Measurements from ENCODE around the gene RGS17.
"Not testable (repeated sequence)": the region's sequence is repeated elsewhere in the genome, so short reads cannot be mapped to it uniquely, and the experiment has no call there.

Gene RGS17

DNA sequence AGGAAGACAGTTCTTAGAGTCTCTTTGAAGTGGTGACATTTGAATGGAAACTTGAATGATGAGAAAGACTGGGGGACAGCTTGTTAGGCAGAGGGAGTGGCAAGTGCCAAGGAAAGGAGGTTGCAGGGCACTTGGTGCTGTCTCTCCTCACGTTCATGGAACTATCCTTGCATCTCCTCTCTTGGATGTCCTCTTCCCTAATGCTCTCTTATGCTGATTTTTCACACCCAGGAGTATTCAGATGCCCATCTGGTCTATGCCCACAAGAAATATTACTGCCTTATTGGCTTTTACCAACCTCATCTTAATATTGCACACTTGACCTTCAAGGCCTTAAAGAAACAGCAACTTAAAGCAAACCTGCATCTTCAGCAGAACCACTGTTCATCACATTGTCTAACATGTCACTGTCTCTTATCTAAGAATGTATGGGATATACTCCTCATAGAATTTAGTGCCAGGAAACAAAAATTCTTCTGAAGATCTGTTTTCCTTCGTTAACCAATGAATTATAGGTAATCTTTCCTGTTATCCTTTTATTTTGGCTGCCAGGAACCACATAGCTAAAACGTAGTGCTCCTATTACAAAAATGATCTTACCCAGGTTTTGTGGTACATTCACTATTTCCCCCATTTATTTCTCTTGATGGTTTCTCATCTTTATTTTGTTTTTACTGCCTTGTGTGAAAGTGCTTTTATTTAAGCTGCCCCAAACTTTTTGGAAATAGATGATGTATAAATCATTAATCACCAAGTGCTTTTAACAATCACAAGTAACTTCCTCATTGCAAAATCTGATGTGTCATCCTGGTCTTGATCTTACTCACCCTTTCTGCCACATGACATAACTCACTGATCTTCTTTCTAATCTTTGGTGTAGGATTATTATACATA, 12.8 kb downstream of the RGS17 start:
- Histone ChIP-seq H3K9ac (ENCODE audit: low read length) (no peak overlapping the region), H3K9me3 (ENCODE audit: control insufficient read depth, low read length) (no peaks in the 10 kb centered on the region), H3K36me3 (ENCODE audit: control insufficient read depth, insufficient read depth, low read length) (no peaks in the 10 kb centered on the region), H3K27me3 (ENCODE audit: control insufficient read depth, insufficient read depth, low read length) (no peaks in the 10 kb centered on the region), H3K4me1 (ENCODE audit: control insufficient read depth, insufficient read depth, low read length) (no peaks in the 10 kb centered on the region), H3K4me3 (ENCODE audit: low read length) (no peak overlapping the region)

DNA sequence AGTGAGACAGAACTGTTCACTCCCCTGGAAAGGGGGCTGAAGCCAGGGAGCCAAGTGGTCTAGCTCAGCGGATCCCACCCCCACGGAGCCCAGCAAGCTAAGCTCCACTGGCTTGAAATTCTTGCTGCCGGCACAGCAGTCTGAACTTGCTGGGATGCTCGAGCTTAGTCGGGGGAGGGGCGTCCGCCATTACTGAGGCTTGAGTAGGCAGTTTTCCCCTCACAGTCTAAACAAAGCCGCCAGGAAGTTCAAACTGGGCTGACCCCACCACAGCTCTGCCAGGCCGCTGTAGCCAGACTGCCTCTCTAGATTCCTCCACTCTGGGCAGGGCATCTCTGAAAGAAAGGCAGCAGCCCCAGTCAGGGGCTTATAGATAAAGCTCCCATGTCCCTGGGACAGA, 20.0 kb downstream of the RGS17 start:
- H3K9me3 ChIP-seq (ENCODE audit: control insufficient read depth, low read length); H3K9ac ChIP-seq (ENCODE audit: low read length); H3K4me1 ChIP-seq (ENCODE audit: control insufficient read depth, insufficient read depth, low read length): not testable (repeated sequence)

DNA sequence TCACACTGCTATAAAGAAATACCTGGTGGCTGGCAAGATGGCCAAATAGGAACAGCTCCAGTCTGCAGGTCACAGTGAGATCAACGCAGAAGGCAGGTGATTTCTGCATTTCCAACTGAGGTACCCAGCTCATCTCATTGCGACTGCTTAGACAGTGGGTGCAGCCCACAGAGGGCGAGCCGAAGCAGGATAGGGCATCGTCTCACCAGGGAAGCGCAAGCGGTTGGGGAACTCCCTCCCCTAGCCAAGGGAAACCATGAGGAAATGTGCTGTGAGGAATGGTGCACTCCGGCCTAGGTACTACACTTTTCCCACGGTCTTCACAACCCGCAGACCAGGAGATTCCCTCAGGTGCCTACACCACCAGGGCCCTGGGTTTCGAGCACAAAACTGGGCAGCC, 20.5 kb downstream of the RGS17 start:
- not testable (repeated sequence) for H3K27me3 ChIP-seq (ENCODE audit: control insufficient read depth, insufficient read depth, low read length)

More for the DNA sequence above, 20.0 kb downstream of the RGS17 start:
- not testable (repeated sequence) for H3K4me3 ChIP-seq (ENCODE audit: low read length); H3K27me3 ChIP-seq (ENCODE audit: control insufficient read depth, insufficient read depth, low read length); H3K36me3 ChIP-seq (ENCODE audit: control insufficient read depth, insufficient read depth, low read length)

DNA sequence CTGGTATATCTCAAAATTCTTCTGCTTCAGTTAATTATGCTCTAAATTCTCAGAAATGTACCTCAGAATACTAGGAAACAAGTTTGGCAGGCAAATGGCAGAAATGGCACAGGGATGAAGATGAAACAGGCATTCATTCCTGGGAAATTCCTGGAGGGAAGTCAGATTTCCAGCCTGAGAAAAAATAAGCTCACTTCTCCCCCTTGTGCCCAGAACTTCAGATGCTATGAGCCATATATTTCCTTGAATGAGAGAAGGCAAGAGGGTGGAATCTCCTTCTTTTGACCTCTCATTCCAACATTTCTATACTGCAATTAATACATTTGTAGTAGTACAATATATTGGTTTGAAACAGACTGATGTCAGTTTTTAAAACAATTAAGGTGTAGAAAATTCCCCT, 22.8 kb downstream of the RGS17 start:
- H3K4me3 ChIP-seq (ENCODE audit: low read length): no peak overlapping the region
- H3K27me3 ChIP-seq (ENCODE audit: control insufficient read depth, insufficient read depth, low read length): no peaks in the 10 kb centered on the region
- no peaks in the 10 kb centered on the region for H3K9me3 ChIP-seq (ENCODE audit: control insufficient read depth, low read length)
- no peaks in the 10 kb centered on the region for H3K36me3 ChIP-seq (ENCODE audit: control insufficient read depth, insufficient read depth, low read length)
- H3K4me1 ChIP-seq (ENCODE audit: control insufficient read depth, insufficient read depth, low read length): no peaks in the 10 kb centered on the region
- H3K9ac ChIP-seq (ENCODE audit: low read length): no peak overlapping the region

More for the DNA sequence above, 20.5 kb downstream of the RGS17 start:
- not testable (repeated sequence) for H3K4me1 ChIP-seq (ENCODE audit: control insufficient read depth, insufficient read depth, low read length); H3K9ac ChIP-seq (ENCODE audit: low read length); H3K36me3 ChIP-seq (ENCODE audit: control insufficient read depth, insufficient read depth, low read length); H3K9me3 ChIP-seq (ENCODE audit: control insufficient read depth, low read length); H3K4me3 ChIP-seq (ENCODE audit: low read length)

DNA sequence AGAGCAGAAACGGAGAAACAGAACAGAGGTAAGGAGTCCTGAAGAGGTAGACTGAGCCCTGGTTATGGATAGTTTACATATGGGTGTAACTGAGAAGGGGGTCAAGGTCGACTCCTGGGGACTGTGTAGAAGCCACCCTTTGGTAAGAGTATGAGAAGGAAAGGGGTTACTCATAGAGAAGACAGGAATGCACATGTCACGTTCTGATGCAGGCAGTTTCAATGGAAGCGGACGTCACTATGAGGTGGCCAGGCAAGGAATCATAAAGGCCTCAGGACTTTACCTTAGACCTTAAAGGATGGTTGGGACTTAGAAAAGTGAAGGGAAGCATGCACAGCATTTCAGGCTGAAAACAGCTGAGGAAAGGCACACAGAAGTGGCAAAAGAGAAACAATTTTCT, 25.1 kb downstream of the RGS17 start:
- Histone ChIP-seq H3K9me3 (ENCODE audit: control insufficient read depth, low read length) (no peaks in the 10 kb centered on the region), H3K27me3 (ENCODE audit: control insufficient read depth, insufficient read depth, low read length) (no peaks in the 10 kb centered on the region), H3K4me1 (ENCODE audit: control insufficient read depth, insufficient read depth, low read length) (no peaks in the 10 kb centered on the region), H3K4me3 (ENCODE audit: low read length) (no peak overlapping the region), H3K36me3 (ENCODE audit: control insufficient read depth, insufficient read depth, low read length) (no peaks in the 10 kb centered on the region), H3K9ac (ENCODE audit: low read length) (no peak overlapping the region)

DNA sequence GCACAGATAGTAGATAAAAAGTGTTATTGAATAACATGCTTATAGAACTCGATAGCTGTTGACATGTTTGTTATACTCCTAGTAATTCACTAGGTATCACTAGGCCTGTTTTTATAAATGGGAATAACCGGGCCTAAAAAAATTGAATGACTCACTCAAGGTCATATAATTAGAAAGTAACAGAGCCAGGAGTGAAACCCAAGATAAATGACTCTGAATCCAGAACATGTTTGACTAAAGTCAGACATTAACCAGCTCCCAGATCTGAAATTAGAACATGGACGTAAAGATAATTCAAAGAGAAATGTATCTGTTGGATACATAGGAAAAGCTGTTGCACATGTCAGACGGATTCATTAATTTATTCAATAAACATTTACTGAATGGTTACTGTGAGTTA, 26.9 kb downstream of the RGS17 start:
- Histone ChIP-seq H3K9ac (ENCODE audit: low read length) (no peak overlapping the region), H3K4me1 (ENCODE audit: control insufficient read depth, insufficient read depth, low read length) (no peaks in the 10 kb centered on the region), H3K9me3 (ENCODE audit: control insufficient read depth, low read length) (no peaks in the 10 kb centered on the region), H3K4me3 (ENCODE audit: low read length) (no peak overlapping the region), H3K27me3 (ENCODE audit: control insufficient read depth, insufficient read depth, low read length) (no peaks in the 10 kb centered on the region), H3K36me3 (ENCODE audit: control insufficient read depth, insufficient read depth, low read length) (no peaks in the 10 kb centered on the region)

DNA sequence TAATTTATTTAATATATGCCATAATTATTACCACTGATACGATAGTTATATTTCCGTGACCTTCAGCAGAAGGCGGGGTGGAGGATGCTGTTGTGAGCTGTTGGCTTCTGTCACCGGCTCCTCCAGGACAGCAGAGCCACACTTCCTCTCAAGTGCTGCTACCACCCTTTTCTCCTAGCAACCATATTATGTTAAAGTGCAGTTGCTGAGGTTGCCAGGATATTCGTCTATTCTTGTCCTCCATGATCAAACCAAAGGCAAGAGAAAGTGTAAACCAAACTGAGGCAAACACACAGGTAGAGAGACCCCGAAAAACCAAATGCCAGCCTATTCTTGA, 27.8 kb downstream of the RGS17 start:
- Histone ChIP-seq H3K27me3 (ENCODE audit: control insufficient read depth, insufficient read depth, low read length) (no peaks in the 10 kb centered on the region), H3K9me3 (ENCODE audit: control insufficient read depth, low read length) (no peaks in the 10 kb centered on the region), H3K4me3 (ENCODE audit: low read length) (no peak overlapping the region), H3K36me3 (ENCODE audit: control insufficient read depth, insufficient read depth, low read length) (no peaks in the 10 kb centered on the region), H3K9ac (ENCODE audit: low read length) (no peak overlapping the region), H3K4me1 (ENCODE audit: control insufficient read depth, insufficient read depth, low read length) (no peaks in the 10 kb centered on the region)

DNA sequence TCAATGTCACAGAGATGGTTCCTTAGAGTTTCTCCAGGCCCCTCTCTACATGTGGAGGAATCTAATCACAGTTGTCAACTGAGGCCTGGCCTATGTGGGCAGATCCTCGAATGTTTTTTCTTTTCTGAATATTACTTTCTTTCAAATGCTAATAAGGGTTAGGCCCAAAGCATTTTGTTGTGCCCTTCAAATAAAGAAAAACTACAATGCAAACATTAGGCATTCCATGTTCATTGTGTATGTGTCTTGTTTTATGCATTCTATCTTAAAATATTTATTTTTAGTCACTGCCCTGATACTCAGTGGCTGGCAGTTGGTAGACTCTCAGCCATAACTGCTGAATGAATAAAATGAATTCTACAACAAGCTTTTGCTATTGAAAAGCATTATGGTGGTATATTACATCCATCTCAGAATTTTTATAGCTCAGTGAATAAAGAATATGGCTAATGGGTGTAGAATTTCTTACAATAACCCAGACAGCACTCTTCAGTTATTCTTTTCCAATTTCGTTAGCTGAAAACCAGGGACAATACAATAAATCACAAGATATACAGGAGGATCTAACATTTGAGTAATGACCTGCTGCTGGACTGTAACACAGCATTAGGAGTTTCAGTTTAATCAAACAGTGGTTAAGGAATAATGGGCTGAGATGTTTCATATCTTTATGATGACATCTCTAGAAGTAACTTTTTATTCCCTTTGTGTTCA, 28.3 kb downstream of the RGS17 start:
- Histone ChIP-seq H3K36me3 (ENCODE audit: control insufficient read depth, insufficient read depth, low read length) (no peaks in the 10 kb centered on the region), H3K27me3 (ENCODE audit: control insufficient read depth, insufficient read depth, low read length) (no peaks in the 10 kb centered on the region), H3K4me3 (ENCODE audit: low read length) (no peak overlapping the region), H3K9me3 (ENCODE audit: control insufficient read depth, low read length) (no peaks in the 10 kb centered on the region), H3K4me1 (ENCODE audit: control insufficient read depth, insufficient read depth, low read length) (no peaks in the 10 kb centered on the region), H3K9ac (ENCODE audit: low read length) (no peak overlapping the region)

DNA sequence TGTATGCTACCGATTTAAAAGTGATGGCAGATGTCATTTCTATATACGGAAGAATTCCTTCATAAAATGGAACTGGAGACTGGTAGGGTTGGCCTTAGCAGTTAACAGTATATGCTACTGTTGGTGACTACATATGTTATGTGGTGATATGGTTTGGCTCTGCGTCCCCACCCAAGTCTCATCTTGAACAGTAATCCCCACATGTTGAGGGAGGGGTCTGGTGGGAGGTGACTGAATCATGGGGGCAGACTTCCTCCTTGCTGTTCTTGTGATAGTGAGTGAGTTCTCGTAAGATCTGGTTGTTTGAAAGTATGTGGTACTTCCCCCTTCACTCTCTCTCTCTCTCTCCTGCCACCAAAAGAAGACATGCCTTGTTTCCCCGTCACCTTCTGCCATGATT, 29.6 kb downstream of the RGS17 start:
- Histone ChIP-seq H3K27me3 (ENCODE audit: control insufficient read depth, insufficient read depth, low read length) (no peaks in the 10 kb centered on the region), H3K4me1 (ENCODE audit: control insufficient read depth, insufficient read depth, low read length) (no peaks in the 10 kb centered on the region), H3K4me3 (ENCODE audit: low read length) (no peak overlapping the region), H3K9ac (ENCODE audit: low read length) (no peak overlapping the region), H3K9me3 (ENCODE audit: control insufficient read depth, low read length) (no peaks in the 10 kb centered on the region), H3K36me3 (ENCODE audit: control insufficient read depth, insufficient read depth, low read length) (no peaks in the 10 kb centered on the region)

DNA sequence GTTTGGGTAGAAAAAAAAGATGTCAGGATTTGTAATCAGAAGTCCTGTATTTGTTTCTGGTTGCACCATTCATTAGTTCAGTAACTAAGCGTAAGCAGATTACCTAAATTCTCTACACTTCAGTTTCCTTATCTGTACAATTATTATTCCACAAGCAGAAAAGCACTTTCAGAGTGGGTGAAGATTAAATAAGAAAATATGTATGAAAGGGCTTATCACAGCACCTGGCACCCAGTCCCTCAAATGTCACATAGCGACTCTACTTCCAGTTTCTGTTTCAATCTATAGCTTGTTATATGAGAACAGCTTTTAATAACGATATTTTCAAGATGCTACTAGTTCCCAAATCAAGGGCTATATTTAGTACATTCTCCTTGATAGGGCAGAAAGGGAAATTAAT, 31.4 kb downstream of the RGS17 start:
- H3K9ac ChIP-seq (ENCODE audit: low read length): no peak overlapping the region
- no peaks in the 10 kb centered on the region for H3K4me1 ChIP-seq (ENCODE audit: control insufficient read depth, insufficient read depth, low read length)
- H3K9me3 ChIP-seq (ENCODE audit: control insufficient read depth, low read length): no peaks in the 10 kb centered on the region
- no peaks in the 10 kb centered on the region for H3K27me3 ChIP-seq (ENCODE audit: control insufficient read depth, insufficient read depth, low read length)
- no peaks in the 10 kb centered on the region for H3K36me3 ChIP-seq (ENCODE audit: control insufficient read depth, insufficient read depth, low read length)
- H3K4me3 ChIP-seq (ENCODE audit: low read length): no peak overlapping the region

DNA sequence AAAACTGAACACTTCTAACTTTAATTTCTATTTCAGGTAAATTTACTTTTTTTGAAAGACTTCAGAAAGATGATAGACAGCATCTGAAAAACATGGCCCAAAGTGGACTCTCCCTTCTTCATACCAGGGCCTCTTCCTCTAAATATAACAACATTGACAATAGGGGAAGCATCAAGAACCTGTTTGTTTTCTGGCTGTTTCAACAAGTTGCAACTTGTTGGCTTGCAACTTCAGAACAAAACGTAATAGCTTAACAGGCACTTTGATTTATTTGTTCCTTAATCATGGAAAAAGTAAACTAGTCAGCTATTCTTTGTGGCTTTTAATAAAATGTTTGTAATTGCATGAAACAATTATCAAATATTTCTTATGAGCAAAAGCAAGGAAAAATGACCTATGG, 34.3 kb downstream of the RGS17 start:
- no peaks in the 10 kb centered on the region for H3K36me3 ChIP-seq (ENCODE audit: control insufficient read depth, insufficient read depth, low read length)
- H3K9me3 ChIP-seq (ENCODE audit: control insufficient read depth, low read length): no peaks in the 10 kb centered on the region
- H3K27me3 ChIP-seq (ENCODE audit: control insufficient read depth, insufficient read depth, low read length): no peaks in the 10 kb centered on the region
- no peaks in the 10 kb centered on the region for H3K4me1 ChIP-seq (ENCODE audit: control insufficient read depth, insufficient read depth, low read length)
- no peak overlapping the region for H3K9ac ChIP-seq (ENCODE audit: low read length)
- no peak overlapping the region for H3K4me3 ChIP-seq (ENCODE audit: low read length)

DNA sequence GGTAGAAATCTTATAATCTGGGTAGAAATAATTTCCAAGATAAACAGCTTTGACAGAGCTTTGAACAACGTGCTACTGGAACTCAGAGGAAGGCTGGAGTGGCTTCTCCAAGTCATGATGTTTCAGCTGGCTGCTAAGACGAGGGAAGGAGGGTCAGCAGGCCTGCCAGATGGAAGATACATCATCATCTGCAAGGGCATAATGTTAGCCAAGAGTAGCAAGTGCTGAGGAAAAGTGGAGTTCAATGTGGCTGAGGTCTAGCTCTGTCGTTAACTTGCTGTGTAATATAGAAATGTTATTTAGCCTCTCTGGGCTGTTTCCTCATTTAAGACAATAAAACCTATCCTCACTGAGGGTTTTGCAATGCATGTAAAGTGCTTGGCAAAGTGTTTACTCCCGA, 35.1 kb downstream of the RGS17 start:
- H3K9me3 ChIP-seq (ENCODE audit: control insufficient read depth, low read length): no peaks in the 10 kb centered on the region
- H3K36me3 ChIP-seq (ENCODE audit: control insufficient read depth, insufficient read depth, low read length): no peaks in the 10 kb centered on the region
- no peaks in the 10 kb centered on the region for H3K4me1 ChIP-seq (ENCODE audit: control insufficient read depth, insufficient read depth, low read length)
- no peak overlapping the region for H3K9ac ChIP-seq (ENCODE audit: low read length)
- H3K27me3 ChIP-seq (ENCODE audit: control insufficient read depth, insufficient read depth, low read length): no peaks in the 10 kb centered on the region
- no peak overlapping the region for H3K4me3 ChIP-seq (ENCODE audit: low read length)

All from mucosa of stomach (tissue), 1 donor.